HEK293 (cell line): ENCODE results near the gene CELF1.

Source experiments
- CTCF ChIA-PET: fragments of 350-600 bp; formaldehyde crosslinking; extraction: SDS; loops from one replicate; lab custom pipeline; 2021; ENCODE audit warnings: antibody characterized with exemption; lab: Yijun Ruan, JAX
- POLR2A ChIA-PET: fragments of 300-600 bp; formaldehyde crosslinking; extraction: SDS; loops from one replicate; lab custom pipeline; 2020; ENCODE audit warnings: antibody characterized with exemption, inconsistent platforms; lab: Yijun Ruan, JAX
- H3K27ac ChIP-seq: fragments of 200-500 bp; sonication (Bioruptor generic); 2 replicates; pipeline ENCODE4 v1.5.1; 2014; ENCODE audit warnings: low read depth, low read length, control low read depth, inconsistent platforms; ENCODE audit errors: extremely low read depth
- H3K36me3 ChIP-seq, 2 experiments: fragments of 200-500 bp in 1 of 2; sonication (Bioruptor generic) in 1 of 2; 1 replicate in 1 of 2; 2 replicates in 1 of 2; pipeline ENCODE4 v1.5.1; 2014 to 2017; ENCODE audit warnings: inconsistent platforms in 2 of 2, low read length in 2 of 2; ENCODE audit not compliant: control insufficient read depth in 2 of 2, insufficient read depth in 1 of 2
- H3K4me1 ChIP-seq: fragments of 200-500 bp; sonication (Bioruptor generic); 2 replicates; pipeline ENCODE4 v1.5.1; 2014; ENCODE audit warnings: mild to moderate bottlenecking, low read length, inconsistent platforms; ENCODE audit not compliant: control insufficient read depth, insufficient read depth
- H3K4me3 ChIP-seq: 2 replicates; pipeline ENCODE4 v1.5.1; 2011; ENCODE audit warnings: low read depth, mild to moderate bottlenecking, control low read depth, low read length, moderate library complexity
- H3K9me3 ChIP-seq: fragments of 200-500 bp; sonication (Bioruptor generic); 2 replicates; pipeline ENCODE4 v1.5.1; 2014; ENCODE audit warnings: low read depth, low read length, inconsistent platforms; ENCODE audit not compliant: control insufficient read depth, insufficient read depth
- INSM2 ChIP-seq: fragments of 450-650 bp; formaldehyde crosslinking; IDR thresholded peaks from 2 replicates; pipeline ENCODE4 v1.5.1; 2016; ENCODE audit warnings: missing biosample characterization, missing genetic modification characterization
- KLF10 ChIP-seq: fragments of 450-650 bp; IDR thresholded peaks from 2 replicates; pipeline ENCODE4 v1.5.1; 2018; ENCODE audit warnings: missing biosample characterization, mild to moderate bottlenecking, missing genetic modification characterization
- PRDM6 ChIP-seq: fragments of 450-650 bp; formaldehyde crosslinking; IDR thresholded peaks from 2 replicates; pipeline ENCODE4 v1.5.1; 2017; ENCODE audit warnings: missing biosample characterization, missing genetic modification characterization
- WT1 ChIP-seq: fragments of 450-650 bp; formaldehyde crosslinking; IDR thresholded peaks from 2 replicates; pipeline ENCODE4 v1.5.1; 2016; ENCODE audit warnings: missing biosample characterization, missing genetic modification characterization
- ZNF184 ChIP-seq: fragments of 450-650 bp; IDR thresholded peaks from 2 replicates; pipeline ENCODE4 v1.5.1; 2018; ENCODE audit warnings: missing biosample characterization, mild to moderate bottlenecking, missing genetic modification characterization
- ZNF501 ChIP-seq: fragments of 450-650 bp; formaldehyde crosslinking; IDR thresholded peaks from 2 replicates; pipeline ENCODE4 v1.5.1; 2016; ENCODE audit warnings: missing biosample characterization, missing genetic modification characterization
- ZNF596 ChIP-seq: fragments of 450-650 bp; IDR thresholded peaks from 2 replicates; pipeline ENCODE4 v1.5.0; 2018; ENCODE audit warnings: missing biosample characterization, mild to moderate bottlenecking, missing genetic modification characterization, moderate library complexity
- ZNF629 ChIP-seq: fragments of 450-650 bp; formaldehyde crosslinking; IDR thresholded peaks from 2 replicates; pipeline ENCODE4 v1.5.1; 2017; ENCODE audit warnings: missing biosample characterization, missing genetic modification characterization
- ZNF670 ChIP-seq: fragments of 450-650 bp; formaldehyde crosslinking; IDR thresholded peaks from 2 replicates; pipeline ENCODE4 v1.5.1; 2016; ENCODE audit warnings: missing biosample characterization, missing genetic modification characterization, low read depth
- ZNF792 ChIP-seq: fragments of 450-650 bp; formaldehyde crosslinking; IDR thresholded peaks from 2 replicates; pipeline ENCODE4 v1.5.1; 2016; ENCODE audit warnings: missing biosample characterization, missing genetic modification characterization
- ZSCAN16 ChIP-seq: fragments of 450-650 bp; formaldehyde crosslinking; IDR thresholded peaks from 2 replicates; pipeline ENCODE4 v1.5.1; 2016; ENCODE audit warnings: missing biosample characterization, missing genetic modification characterization
- TF ChIP-seq, protein P1 (sequence below): fragments of 450-650 bp; formaldehyde crosslinking; IDR thresholded peaks from 2 replicates; pipeline ENCODE4 v1.5.1; 2016; ENCODE audit warnings: missing biosample characterization, missing genetic modification characterization, borderline replicate concordance
- TF ChIP-seq, protein P2 (sequence below): fragments of 450-650 bp; formaldehyde crosslinking; IDR thresholded peaks from 2 replicates; pipeline ENCODE4 v1.5.1; 2016; ENCODE audit warnings: missing biosample characterization, missing genetic modification characterization
- TF ChIP-seq, protein P3 (sequence below): fragments of 450-650 bp; formaldehyde crosslinking; IDR thresholded peaks from 2 replicates; pipeline ENCODE4 v1.5.1; 2016; ENCODE audit warnings: missing biosample characterization, missing genetic modification characterization

CELF1 gene

DNA sequence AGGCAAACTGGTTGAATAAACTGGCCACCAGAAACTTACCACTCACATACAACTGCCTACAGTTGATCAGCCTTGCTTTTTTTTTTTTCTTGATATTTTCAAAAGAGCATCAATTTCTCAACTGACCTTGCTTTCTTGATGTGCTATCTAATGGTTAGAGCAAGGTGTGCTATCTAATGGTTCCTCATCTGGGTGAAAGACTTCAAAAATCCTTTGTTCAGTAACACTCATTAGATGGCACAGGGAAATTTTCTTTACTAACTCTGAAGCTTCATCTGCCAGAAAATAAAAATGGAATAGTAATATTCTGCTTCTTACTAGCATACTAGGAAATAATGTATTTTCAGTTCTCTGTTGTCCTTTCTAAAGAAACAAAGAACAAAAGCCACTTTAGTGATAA, 52.8 kb downstream of the CELF1 start (continued):
- TF ChIP-seq, protein P1, sequence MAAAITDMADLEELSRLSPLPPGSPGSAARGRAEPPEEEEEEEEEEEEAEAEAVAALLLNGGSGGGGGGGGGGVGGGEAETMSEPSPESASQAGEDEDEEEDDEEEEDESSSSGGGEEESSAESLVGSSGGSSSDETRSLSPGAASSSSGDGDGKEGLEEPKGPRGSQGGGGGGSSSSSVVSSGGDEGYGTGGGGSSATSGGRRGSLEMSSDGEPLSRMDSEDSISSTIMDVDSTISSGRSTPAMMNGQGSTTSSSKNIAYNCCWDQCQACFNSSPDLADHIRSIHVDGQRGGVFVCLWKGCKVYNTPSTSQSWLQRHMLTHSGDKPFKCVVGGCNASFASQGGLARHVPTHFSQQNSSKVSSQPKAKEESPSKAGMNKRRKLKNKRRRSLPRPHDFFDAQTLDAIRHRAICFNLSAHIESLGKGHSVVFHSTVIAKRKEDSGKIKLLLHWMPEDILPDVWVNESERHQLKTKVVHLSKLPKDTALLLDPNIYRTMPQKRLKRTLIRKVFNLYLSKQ (tag by site-specific recombination), result no peak
- no peak for TF ChIP-seq INSM2
- TF ChIP-seq ZSCAN16 (tag by site-specific recombination), result no peak
- TF ChIP-seq, protein P2, sequence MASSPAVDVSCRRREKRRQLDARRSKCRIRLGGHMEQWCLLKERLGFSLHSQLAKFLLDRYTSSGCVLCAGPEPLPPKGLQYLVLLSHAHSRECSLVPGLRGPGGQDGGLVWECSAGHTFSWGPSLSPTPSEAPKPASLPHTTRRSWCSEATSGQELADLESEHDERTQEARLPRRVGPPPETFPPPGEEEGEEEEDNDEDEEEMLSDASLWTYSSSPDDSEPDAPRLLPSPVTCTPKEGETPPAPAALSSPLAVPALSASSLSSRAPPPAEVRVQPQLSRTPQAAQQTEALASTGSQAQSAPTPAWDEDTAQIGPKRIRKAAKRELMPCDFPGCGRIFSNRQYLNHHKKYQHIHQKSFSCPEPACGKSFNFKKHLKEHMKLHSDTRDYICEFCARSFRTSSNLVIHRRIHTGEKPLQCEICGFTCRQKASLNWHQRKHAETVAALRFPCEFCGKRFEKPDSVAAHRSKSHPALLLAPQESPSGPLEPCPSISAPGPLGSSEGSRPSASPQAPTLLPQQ (tag by site-specific recombination), result no peak
- no peak for TF ChIP-seq ZNF792 (tag by site-specific recombination)
- TF ChIP-seq KLF10 (tag by site-specific recombination), result no peak
- TF ChIP-seq ZNF596 (tag by site-specific recombination), result no peak
- no peak for TF ChIP-seq ZNF184
- no peak for TF ChIP-seq ZNF670

GRCh38 chr11:47499614-47500013, 53.3 kb downstream of the CELF1 start:
- ChIA-PET CTCF (no interaction called here), POLR2A (no interaction called here)
- Histone ChIP-seq H3K4me3 (no peak overlapping the region), H3K4me1 (peaks cover 12% of the 10 kb centered on the region), H3K9me3 (no peaks in the 10 kb centered on the region), H3K27ac (no peak overlapping the region), H3K36me3 (peaks cover 0 to 32% of the 10 kb centered on the region in 2 experiments; a peak in 2 of 3 replicates)
- TF ChIP-seq ZNF501 (no peak), WT1 (peak; percentile 95)
- TF ChIP-seq, protein P3, sequence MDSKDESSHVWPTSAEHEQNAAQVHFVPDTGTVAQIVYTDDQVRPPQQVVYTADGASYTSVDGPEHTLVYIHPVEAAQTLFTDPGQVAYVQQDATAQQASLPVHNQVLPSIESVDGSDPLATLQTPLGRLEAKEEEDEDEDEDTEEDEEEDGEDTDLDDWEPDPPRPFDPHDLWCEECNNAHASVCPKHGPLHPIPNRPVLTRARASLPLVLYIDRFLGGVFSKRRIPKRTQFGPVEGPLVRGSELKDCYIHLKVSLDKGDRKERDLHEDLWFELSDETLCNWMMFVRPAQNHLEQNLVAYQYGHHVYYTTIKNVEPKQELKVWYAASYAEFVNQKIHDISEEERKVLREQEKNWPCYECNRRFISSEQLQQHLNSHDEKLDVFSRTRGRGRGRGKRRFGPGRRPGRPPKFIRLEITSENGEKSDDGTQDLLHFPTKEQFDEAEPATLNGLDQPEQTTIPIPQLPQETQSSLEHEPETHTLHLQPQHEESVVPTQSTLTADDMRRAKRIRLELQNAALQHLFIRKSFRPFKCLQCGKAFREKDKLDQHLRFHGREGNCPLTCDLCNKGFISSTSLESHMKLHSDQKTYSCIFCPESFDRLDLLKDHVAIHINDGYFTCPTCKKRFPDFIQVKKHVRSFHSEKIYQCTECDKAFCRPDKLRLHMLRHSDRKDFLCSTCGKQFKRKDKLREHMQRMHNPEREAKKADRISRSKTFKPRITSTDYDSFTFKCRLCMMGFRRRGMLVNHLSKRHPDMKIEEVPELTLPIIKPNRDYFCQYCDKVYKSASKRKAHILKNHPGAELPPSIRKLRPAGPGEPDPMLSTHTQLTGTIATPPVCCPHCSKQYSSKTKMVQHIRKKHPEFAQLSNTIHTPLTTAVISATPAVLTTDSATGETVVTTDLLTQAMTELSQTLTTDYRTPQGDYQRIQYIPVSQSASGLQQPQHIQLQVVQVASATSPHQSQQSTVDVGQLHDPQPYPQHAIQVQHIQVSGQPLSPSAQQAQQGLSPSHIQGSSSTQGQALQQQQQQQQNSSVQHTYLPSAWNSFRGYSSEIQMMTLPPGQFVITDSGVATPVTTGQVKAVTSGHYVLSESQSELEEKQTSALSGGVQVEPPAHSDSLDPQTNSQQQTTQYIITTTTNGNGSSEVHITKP, result peak; percentile 89

DNA sequence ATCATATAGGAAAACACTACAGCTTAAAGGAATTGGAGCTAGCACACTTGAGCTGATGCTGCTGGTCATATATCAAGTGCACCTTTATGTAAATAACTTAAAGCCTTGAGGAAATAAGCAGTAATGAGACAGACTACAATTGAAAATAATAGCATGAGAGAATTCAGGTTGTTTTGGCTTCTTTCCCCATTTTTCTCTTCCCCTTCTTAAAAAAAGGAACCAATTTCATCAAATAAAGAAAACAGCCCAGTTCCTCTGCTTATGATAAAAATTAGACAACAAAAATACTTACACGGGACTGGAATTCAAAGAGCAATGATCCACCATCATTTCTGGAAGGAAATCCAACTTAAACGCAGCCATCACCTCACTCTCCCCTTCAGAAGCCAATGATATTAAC, 53.8 kb downstream of the CELF1 start:
- Histone ChIP-seq H3K27ac (no peak overlapping the region), H3K36me3 (peaks cover 0 to 33% of the 10 kb centered on the region in 2 experiments; a peak in 2 of 3 replicates), H3K4me3 (no peak overlapping the region), H3K4me1 (peaks cover 12% of the 10 kb centered on the region), H3K9me3 (no peaks in the 10 kb centered on the region)
- ChIA-PET POLR2A (no interaction called here), CTCF (interaction anchor here (0.9 to 1.1 kb wide), 2 partner anchors 45 to 346 kb away, joined by 4 read pairs; no protein-coding TSS in a partner anchor)
- TF ChIP-seq ZNF629 (tag by site-specific recombination) (no peak), PRDM6 (0 out of 2 replicates have a peak, but pooled peaks have one; percentile 9)
